A549 (cell line): ENCODE results near the gene UBE2D4.

Experiments used
- CEBPB ChIP-seq, 2 experiments: fragments of >200 bp in 1 of 2; sonication (Bioruptor Twin) in 1 of 2; formaldehyde crosslinking in 1 of 2; IDR thresholded peaks; 2 replicates each; pipeline ENCODE4 v1.6.1; 2012 to 2016
- CTCF ChIP-seq: fragments of >200 bp; sonication (Bioruptor Twin); formaldehyde crosslinking; IDR thresholded peaks from 3 replicates; pipeline ENCODE4 v1.5.1; 2016
- EP300 ChIP-seq, 2 experiments: fragments of >200 bp; sonication (Bioruptor Twin); formaldehyde crosslinking; IDR thresholded peaks; 2 replicates in 1 of 2; 3 replicates in 1 of 2; pipeline ENCODE4 v1.6.1; 2016 to 2017
- ESRRA ChIP-seq: fragments of 150-350 bp; IDR thresholded peaks from 2 replicates; pipeline ENCODE4 v1.6.1; 2014; ENCODE audit warnings: mild to moderate bottlenecking, low read length, borderline replicate concordance
- HDAC2 ChIP-seq: fragments of 200-600 bp; sonication (generic); IDR thresholded peaks from 2 replicates; pipeline ENCODE4 v1.6.1; 2016
- KDM1A ChIP-seq: fragments of 200-600 bp; sonication (generic); IDR thresholded peaks from 2 replicates; pipeline ENCODE4 v1.6.1; 2016; ENCODE audit warnings: low read depth, mild to moderate bottlenecking
- MYC ChIP-seq: IDR thresholded peaks from 2 replicates; pipeline ENCODE4 v1.6.1; 2012; ENCODE audit warnings: mild to moderate bottlenecking, inconsistent platforms, low read length, improper control_type of control experiment, borderline replicate concordance
- NPAS2 ChIP-seq: fragments of 250-450 bp; sonication (Bioruptor Pico); IDR thresholded peaks from 2 replicates; pipeline ENCODE4 v1.8.0; 2022; ENCODE audit warnings: mild to moderate bottlenecking, moderate library complexity, borderline replicate concordance
- PBX3 ChIP-seq: IDR thresholded peaks from 2 replicates; pipeline ENCODE4 v1.6.1; 2012
- POLR2A ChIP-seq: IDR thresholded peaks from 2 replicates; pipeline ENCODE4 v1.6.1; 2012; ENCODE audit warnings: mild to moderate bottlenecking, low read length
- RAD21 ChIP-seq, 2 experiments: fragments of >200 bp in 1 of 2; sonication (Bioruptor Twin) in 1 of 2; formaldehyde crosslinking in 1 of 2; IDR thresholded peaks in 1 of 2; conservative IDR thresholded peaks in 1 of 2; 2 replicates in 1 of 2; 3 replicates in 1 of 2; pipeline ENCODE4 v1.6.1; 2012 to 2018; ENCODE audit warnings: inconsistent platforms in 1 of 2
- REST ChIP-seq: fragments of 200-600 bp; sonication (generic); IDR thresholded peaks from 2 replicates; pipeline ENCODE4 v1.6.1; 2016; ENCODE audit warnings: antibody characterized with exemption, mild to moderate bottlenecking, moderate library complexity
- RFX5 ChIP-seq: fragments of 450-650 bp; IDR thresholded peaks from 2 replicates; pipeline ENCODE4 v1.7.1; 2014; ENCODE audit warnings: antibody characterized with exemption, mild to moderate bottlenecking, moderate library complexity
- SREBF2 ChIP-seq: fragments of 450-650 bp; IDR thresholded peaks from 2 replicates; pipeline ENCODE4 v1.6.1; 2014; ENCODE audit warnings: mild to moderate bottlenecking, moderate library complexity

GRCh38 chr7:43954524-43955228 lies 28.4 kb downstream of the UBE2D4 start:
- TF ChIP-seq PBX3 = no peak
- no peak for TF ChIP-seq SREBF2
- no peak for TF ChIP-seq ESRRA
- TF ChIP-seq CTCF = peak; percentile 39
- no peak for TF ChIP-seq REST
- TF ChIP-seq POLR2A = no peak
- no peak for TF ChIP-seq RFX5
- no peak for TF ChIP-seq CEBPB (IDR thresholded peaks at IDR 0.05)
- TF ChIP-seq NPAS2 (CRISPR knock-in tag) = no peak
- TF ChIP-seq RAD21 (conservative IDR thresholded peaks at IDR 0.05 in 1 of 2, IDR thresholded peaks at IDR 0.05 in 1 of 2) = peak; percentile 39 to 64; a peak in 2 of 5 replicates
- TF ChIP-seq EP300 (IDR thresholded peaks at IDR 0.05) = no peak
- no peak for TF ChIP-seq KDM1A
- TF ChIP-seq MYC = no peak
- no peak for TF ChIP-seq HDAC2
